NCI-H1092 treated with DMSO at 0.1 percent for 48 hours (cell line): ENCODE data around the gene WFIKKN2.
"Not testable (repeated sequence)": the region's sequence is repeated elsewhere in the genome, so short reads cannot be mapped to it uniquely, and the experiment has no call there.

ENCODE experiments used
- DNase-seq: peaks from one replicate; lab custom pipeline; 2025; lab: John Stamatoyannopoulos, UW

The WFIKKN2 gene

GRCh38 chr17:50855708-50856330, 20.4 kb downstream of the WFIKKN2 start:
- no peak for DNase-seq

- DNase-seq: no peak
Observed at GRCh38 chr17:50856431-50856830, 21.0 kb downstream of the WFIKKN2 start.

- no peak for DNase-seq
Observed at GRCh38 chr17:50858486-50859225, 23.3 kb downstream of the WFIKKN2 start.

- DNase-seq: not testable (repeated sequence)
Observed at GRCh38 chr17:50859727-50860126, 24.3 kb downstream of the WFIKKN2 start.

GRCh38 chr17:50861334-50861676, 25.9 kb downstream of the WFIKKN2 start:
- no peak for DNase-seq

GRCh38 chr17:50861822-50862528, 26.6 kb downstream of the WFIKKN2 start:
- DNase-seq: no peak

GRCh38 chr17:50863221-50863843, 27.9 kb downstream of the WFIKKN2 start:
- peak; percentile 15 for DNase-seq

- no peak for DNase-seq
Observed at GRCh38 chr17:50863931-50864330, 28.5 kb downstream of the WFIKKN2 start.

- DNase-seq: no peak
Observed at GRCh38 chr17:50864747-50865059, 29.3 kb downstream of the WFIKKN2 start.

- peak; percentile 52 for DNase-seq
Observed at GRCh38 chr17:50865060-50865867, 29.9 kb downstream of the WFIKKN2 start.

- no peak for DNase-seq
Observed at GRCh38 chr17:50865868-50866260, 30.5 kb downstream of the WFIKKN2 start.

- DNase-seq: peak; percentile 97
Observed at GRCh38 chr17:50866261-50866949, 31.0 kb downstream of the WFIKKN2 start, which contains the start of gene TOB1. TSS of gene TOB1 (minus strand) at chr17:50866354. CDS start at chr17:50864017, 2,337 bp downstream.

- peak; percentile 77 for DNase-seq
Observed at GRCh38 chr17:50866950-50867362, 31.6 kb downstream of the WFIKKN2 start.

GRCh38 chr17:50867363-50868139, 32.2 kb downstream of the WFIKKN2 start:
- DNase-seq: peak; percentile 96

- no peak for DNase-seq
Observed at GRCh38 chr17:50868140-50868438, 32.7 kb downstream of the WFIKKN2 start.

- DNase-seq: no peak
Observed at GRCh38 chr17:50868602-50869001, 33.2 kb downstream of the WFIKKN2 start.

- DNase-seq: no peak
Observed at GRCh38 chr17:50871364-50871763, 36.0 kb downstream of the WFIKKN2 start.

GRCh38 chr17:50871898-50872297, 36.5 kb downstream of the WFIKKN2 start:
- no peak for DNase-seq

- no peak for DNase-seq
Observed at GRCh38 chr17:50872710-50873424, 37.5 kb downstream of the WFIKKN2 start.

- DNase-seq: no peak
Observed at GRCh38 chr17:50875074-50875473, 39.7 kb downstream of the WFIKKN2 start.
